AG10803 (cell line): ENCODE data around the gene RAPGEF1.

Experiments
- DNase-seq: peaks from one replicate; pipeline ENCODE4 v3.0.0; 2010; ENCODE audit warnings: low read depth
- H3K4me3 ChIP-seq: 2 replicates; pipeline ENCODE4 v1.5.1; 2011; ENCODE audit warnings: mild to moderate bottlenecking, low read length, control low read depth
- CTCF ChIP-seq: conservative IDR thresholded peaks from 2 replicates; pipeline ENCODE4 v1.5.1; 2011; ENCODE audit warnings: mild to moderate bottlenecking, low read length, control low read depth, inconsistent platforms

Gene RAPGEF1

GRCh38 chr9:131720330-131720729 lies 19.5 kb downstream of the RAPGEF1 start:
- TF ChIP-seq CTCF = no peak
- no peak for DNase-seq
- H3K4me3 ChIP-seq = no peak overlapping the region

- DNase-seq = no peak
- TF ChIP-seq CTCF = no peak
- H3K4me3 ChIP-seq = no peak overlapping the region
Measured at GRCh38 chr9:131719262-131719908, 20.5 kb downstream of the RAPGEF1 start.

GRCh38 chr9:131717719-131718460 lies 22.0 kb downstream of the RAPGEF1 start:
- TF ChIP-seq CTCF = no peak
- H3K4me3 ChIP-seq = no peak overlapping the region
- no peak for DNase-seq

DNA sequence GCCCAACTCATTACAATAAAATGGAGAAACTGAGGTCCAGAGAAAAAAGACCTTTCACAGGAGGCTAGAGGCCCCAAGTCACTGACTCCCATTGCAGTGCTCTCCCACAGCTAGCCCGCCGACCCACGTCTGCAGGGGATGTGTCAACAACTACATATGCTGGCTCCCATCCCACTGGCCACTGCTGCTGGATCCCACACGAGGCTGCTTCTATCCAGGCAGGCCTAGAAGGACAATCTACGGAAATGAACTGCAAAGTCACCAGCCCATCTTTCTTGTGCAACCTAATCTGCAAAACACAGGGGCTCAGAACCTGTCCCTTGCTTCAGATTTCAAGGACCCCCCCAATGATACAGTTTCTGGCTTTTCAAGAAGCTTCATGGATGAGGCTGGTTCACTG lies 24.0 kb downstream of the RAPGEF1 start:
- TF ChIP-seq CTCF = no peak
- DNase-seq = no peak
- no peak overlapping the region for H3K4me3 ChIP-seq

DNA sequence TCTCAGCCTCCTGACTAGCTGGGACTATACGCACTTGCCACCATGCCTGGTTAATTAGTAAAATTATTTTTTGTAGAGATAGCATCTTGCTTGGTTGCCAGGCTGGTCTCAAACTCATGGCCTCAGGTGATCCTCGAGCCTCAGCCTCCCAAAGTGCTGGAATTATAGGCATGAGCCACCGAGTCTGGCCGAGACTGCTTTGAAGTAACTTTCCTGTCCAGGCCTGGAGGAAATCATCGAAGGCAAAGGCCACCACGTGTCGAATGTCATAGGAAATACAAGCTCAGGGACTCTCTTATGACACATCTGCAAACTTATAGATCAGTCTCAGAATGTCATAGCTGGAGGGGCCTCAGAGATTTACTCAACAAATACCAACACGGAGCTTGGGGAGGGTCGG lies 25.1 kb downstream of the RAPGEF1 start:
- TF ChIP-seq CTCF = no peak
- DNase-seq = no peak

DNA sequence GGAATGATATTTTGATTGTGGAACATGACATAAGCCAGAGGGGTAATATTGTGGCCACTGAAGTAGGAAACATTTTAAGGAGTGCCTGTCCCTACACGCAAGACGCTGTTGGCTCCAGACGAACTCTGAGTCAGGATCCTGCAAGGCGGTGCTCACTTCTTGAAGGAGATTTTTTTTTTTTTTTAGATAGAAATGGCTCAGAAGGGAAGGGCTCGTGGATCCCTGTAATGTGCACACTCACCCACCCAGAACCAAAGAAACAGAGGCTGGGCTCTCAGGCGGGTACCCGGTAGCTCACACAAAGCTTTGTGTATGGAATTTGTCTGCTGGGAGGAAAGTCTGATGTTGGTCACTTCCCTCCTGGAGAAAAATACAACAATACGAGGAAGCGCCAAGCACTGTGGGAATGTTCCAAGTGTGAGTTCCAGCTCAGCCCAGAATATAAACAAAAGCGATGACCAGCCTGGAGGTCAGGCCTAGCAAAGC lies 25.7 kb downstream of the RAPGEF1 start:
- TF ChIP-seq CTCF = no peak
- DNase-seq = peak; percentile 87
- H3K4me3 ChIP-seq = peak overlapping the region; percentile 27

More for the DNA sequence above, 25.1 kb downstream of the RAPGEF1 start:
- no peak overlapping the region for H3K4me3 ChIP-seq

- H3K4me3 ChIP-seq = no peak overlapping the region
- TF ChIP-seq CTCF = no peak
- DNase-seq = no peak
Measured at GRCh38 chr9:131713016-131713415, 26.9 kb downstream of the RAPGEF1 start.
